Progenitor cell of endocrine pancreas (in vitro differentiated cells): Measurements from ENCODE around the gene EPN2. TPM values are rescaled to one million over a fixed set of nuclear protein-coding genes. Genes with fewer than 3 reads are reported as not detected.

Source experiments
- DNase-seq: peaks from one replicate; pipeline ENCODE4 v3.0.0; 2021; ENCODE audit warnings: low spot score; ENCODE audit not compliant: unreplicated experiment
- H3K27ac Mint-ChIP-seq: 2 replicates; pipeline ENCODE4 v1.8.0; 2021; ENCODE audit warnings: mild to moderate bottlenecking, moderate library complexity, mixed read lengths
- H3K27me3 Mint-ChIP-seq: 2 replicates; pipeline ENCODE4 v1.8.0; 2021; ENCODE audit warnings: mixed read lengths
- H3K36me3 Mint-ChIP-seq: 2 replicates; pipeline ENCODE4 v1.8.0; 2022; ENCODE audit warnings: mixed read lengths; ENCODE audit not compliant: insufficient read depth
- H3K4me1 Mint-ChIP-seq: 2 replicates; pipeline ENCODE4 v1.8.0; 2021; ENCODE audit warnings: low read depth, mixed read lengths
- H3K4me3 Mint-ChIP-seq: 2 replicates; pipeline ENCODE4 v1.8.0; 2021; ENCODE audit warnings: low read depth, mild to moderate bottlenecking, moderate library complexity, mixed read lengths
- H3K9me3 Mint-ChIP-seq: 2 replicates; pipeline ENCODE4 v1.8.0; 2021; ENCODE audit warnings: low read depth, mixed read lengths
- total RNA-seq: library from RNA; stranded (reverse); gene quantifications from 2 replicates; pipeline ENCODE4 v1.2.1, GENCODE V29; 2021
- TF ChIP-seq, protein P1 (sequence below): fragments of 200-600 bp; sonication (generic); IDR thresholded peaks from one replicate; pipeline ENCODE4 v1.5.0; 2021; ENCODE audit warnings: antibody characterized with exemption, mild to moderate bottlenecking; ENCODE audit not compliant: unreplicated experiment

Gene EPN2
- total RNA-seq, 1 donor from 2014 or later: 49.8 TPM

GRCh38 chr17:19331543-19332245 lies 94.5 kb downstream of the EPN2 start:
- no peak overlapping the region for H3K4me3 Mint-ChIP-seq
- TF ChIP-seq, protein P1, sequence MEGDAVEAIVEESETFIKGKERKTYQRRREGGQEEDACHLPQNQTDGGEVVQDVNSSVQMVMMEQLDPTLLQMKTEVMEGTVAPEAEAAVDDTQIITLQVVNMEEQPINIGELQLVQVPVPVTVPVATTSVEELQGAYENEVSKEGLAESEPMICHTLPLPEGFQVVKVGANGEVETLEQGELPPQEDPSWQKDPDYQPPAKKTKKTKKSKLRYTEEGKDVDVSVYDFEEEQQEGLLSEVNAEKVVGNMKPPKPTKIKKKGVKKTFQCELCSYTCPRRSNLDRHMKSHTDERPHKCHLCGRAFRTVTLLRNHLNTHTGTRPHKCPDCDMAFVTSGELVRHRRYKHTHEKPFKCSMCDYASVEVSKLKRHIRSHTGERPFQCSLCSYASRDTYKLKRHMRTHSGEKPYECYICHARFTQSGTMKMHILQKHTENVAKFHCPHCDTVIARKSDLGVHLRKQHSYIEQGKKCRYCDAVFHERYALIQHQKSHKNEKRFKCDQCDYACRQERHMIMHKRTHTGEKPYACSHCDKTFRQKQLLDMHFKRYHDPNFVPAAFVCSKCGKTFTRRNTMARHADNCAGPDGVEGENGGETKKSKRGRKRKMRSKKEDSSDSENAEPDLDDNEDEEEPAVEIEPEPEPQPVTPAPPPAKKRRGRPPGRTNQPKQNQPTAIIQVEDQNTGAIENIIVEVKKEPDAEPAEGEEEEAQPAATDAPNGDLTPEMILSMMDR: no peak
- H3K27ac Mint-ChIP-seq: peak overlapping the region; percentile 40
- H3K27me3 Mint-ChIP-seq: no peaks in the 10 kb centered on the region
- H3K9me3 Mint-ChIP-seq: no peaks in the 10 kb centered on the region
- DNase-seq: no peak
- no peaks in the 10 kb centered on the region for H3K4me1 Mint-ChIP-seq
- peaks cover 12% of the 10 kb centered on the region for H3K36me3 Mint-ChIP-seq

DNA sequence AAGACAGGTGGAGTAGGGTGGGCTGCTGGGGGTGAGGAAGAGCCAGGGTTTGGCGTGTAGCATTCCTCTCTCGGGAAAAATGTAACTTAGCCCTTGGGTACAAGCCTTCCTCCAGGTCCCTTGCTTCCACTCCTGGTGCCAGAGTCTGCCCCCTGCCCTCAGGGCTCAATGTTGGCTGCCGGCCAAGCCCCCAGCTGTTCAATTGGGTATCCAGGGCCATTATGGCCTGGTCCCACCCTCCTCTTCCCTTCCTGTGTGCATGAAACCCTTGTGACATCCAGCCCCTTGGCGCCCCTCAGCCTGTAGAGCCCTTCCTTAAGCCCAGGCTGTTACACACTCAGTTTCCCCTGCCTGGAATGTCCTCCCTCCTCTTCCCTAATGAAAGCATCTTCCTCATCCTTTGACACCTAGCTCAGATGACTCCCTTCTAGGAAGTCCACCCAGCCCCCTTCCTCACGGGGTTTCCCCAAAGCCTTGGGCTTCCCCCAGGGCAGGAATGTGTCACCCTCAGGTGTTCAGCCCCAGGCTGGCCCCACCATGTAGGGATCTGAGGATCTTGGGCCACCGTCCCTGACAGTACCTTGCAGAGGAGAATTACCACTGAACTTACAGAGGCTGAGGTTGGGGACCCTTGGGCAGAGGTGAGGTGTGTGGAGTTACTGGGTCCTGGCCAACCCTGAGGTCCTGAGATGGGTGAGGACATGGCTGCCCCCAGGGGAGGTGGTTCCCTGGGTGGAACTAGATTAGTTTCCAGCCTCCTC lies 95.4 kb downstream of the EPN2 start:
- Mint-ChIP-seq H3K27ac (no peak overlapping the region), H3K27me3 (no peaks in the 10 kb centered on the region), H3K9me3 (no peaks in the 10 kb centered on the region), H3K4me1 (no peaks in the 10 kb centered on the region), H3K36me3 (peaks cover 8% of the 10 kb centered on the region), H3K4me3 (no peak overlapping the region)
- TF ChIP-seq, protein P1: no peak
- no peak for DNase-seq

DNA sequence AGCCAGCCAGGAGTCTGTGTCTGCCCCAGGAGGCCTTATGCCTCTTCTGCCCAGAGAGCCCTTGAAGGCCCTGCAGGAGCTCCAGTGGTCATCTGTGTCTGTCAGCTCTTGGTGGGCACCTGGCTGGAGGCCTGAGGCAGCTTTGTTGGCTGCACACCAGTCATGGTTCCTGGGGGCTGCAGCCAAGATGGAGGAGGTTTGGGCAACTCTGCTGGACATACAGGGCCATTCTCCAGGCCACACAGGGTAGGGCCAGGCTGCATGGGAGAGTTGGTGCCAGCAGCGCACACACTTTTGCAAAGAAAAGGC lies 95.9 kb downstream of the EPN2 start:
- no peak overlapping the region for H3K27ac Mint-ChIP-seq

DNA sequence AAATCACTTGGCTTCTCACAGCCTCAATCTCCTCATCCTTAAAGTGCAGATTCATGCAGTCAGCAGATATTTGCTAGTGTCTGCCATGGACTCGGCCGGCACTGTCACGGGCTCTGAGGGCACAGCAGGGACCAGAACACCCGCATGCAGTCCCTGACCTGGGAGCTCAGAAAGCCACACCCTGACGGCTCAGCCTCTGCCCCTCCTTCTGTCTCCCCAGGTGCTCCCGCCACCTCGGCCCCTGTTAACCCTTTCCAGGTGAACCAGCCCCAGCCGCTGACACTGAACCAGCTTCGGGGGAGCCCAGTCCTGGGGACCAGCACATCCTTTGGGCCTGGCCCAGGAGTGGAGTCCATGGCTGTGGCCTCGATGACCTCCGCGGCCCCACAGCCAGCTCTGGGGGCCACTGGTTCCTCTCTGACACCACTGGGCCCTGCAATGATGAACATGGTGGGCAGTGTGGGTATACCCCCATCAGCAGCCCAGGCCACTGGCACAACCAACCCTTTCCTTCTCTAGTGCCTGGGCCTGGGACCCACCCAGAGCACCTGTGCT lies 96.6 kb downstream of the EPN2 start:
- TF ChIP-seq, protein P1: no peak

More for the DNA sequence above, 95.9 kb downstream of the EPN2 start:
- TF ChIP-seq, protein P1: no peak
- DNase-seq: no peak
- Mint-ChIP-seq H3K9me3 (no peaks in the 10 kb centered on the region), H3K36me3 (peaks cover 6% of the 10 kb centered on the region), H3K4me1 (no peaks in the 10 kb centered on the region), H3K4me3 (no peak overlapping the region), H3K27me3 (no peaks in the 10 kb centered on the region)

DNA sequence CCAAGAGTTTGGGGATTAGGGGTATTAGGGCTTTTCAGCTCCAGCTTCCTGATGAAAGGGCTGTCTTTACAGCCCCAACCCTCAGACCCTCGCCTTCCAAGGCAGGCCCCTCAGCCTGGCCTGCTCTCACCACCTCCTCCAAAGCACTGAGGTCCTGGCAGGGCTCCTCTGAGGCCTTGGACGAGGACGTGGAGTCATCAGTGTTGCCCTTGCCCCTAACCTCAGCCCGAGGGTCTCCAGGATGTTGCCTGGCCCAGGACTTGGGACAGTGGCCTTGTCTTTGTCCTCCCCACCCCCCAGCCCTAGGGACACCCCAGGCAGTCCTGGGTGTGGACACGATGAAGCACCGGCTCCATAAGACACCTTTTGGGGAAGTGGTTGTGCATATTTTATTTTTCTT lies 97.2 kb downstream of the EPN2 start:
- DNase-seq: no peak
- Mint-ChIP-seq H3K4me1 (no peaks in the 10 kb centered on the region), H3K27ac (no peak overlapping the region), H3K36me3 (peaks cover 6% of the 10 kb centered on the region), H3K9me3 (no peaks in the 10 kb centered on the region), H3K27me3 (no peaks in the 10 kb centered on the region), H3K4me3 (no peak overlapping the region)
- TF ChIP-seq, protein P1: no peak

More for the DNA sequence above, 96.6 kb downstream of the EPN2 start:
- no peaks in the 10 kb centered on the region for H3K9me3 Mint-ChIP-seq
- H3K4me3 Mint-ChIP-seq: no peak overlapping the region
- H3K36me3 Mint-ChIP-seq: peaks cover 6% of the 10 kb centered on the region
- H3K27me3 Mint-ChIP-seq: no peaks in the 10 kb centered on the region
- H3K4me1 Mint-ChIP-seq: no peaks in the 10 kb centered on the region
- H3K27ac Mint-ChIP-seq: no peak overlapping the region
- no peak for DNase-seq
